Ascending aorta (tissue), 2 donors: Measurements from ENCODE around the gene CACNA2D1. TPM values are rescaled to one million over a fixed set of nuclear protein-coding genes. Genes with fewer than 3 reads are reported as not detected.

ENCODE experiments used
- DNase-seq, 2 donors: peaks; one replicate each; pipeline ENCODE4 v3.0.0-alpha.2; 2019; ENCODE audit warnings: low spot score in 2 of 2
- H3K27ac ChIP-seq, 2 donors: fragments of 200-600 bp; sonication (generic); one replicate each; pipeline ENCODE4 v1.5.1; 2016 to 2017; ENCODE audit warnings: mild to moderate bottlenecking in 1 of 2
- H3K27me3 ChIP-seq: fragments of 200-600 bp; sonication (generic); one replicate; pipeline ENCODE4 v1.5.1; 2017
- H3K36me3 ChIP-seq, 2 donors: fragments of 200-600 bp; sonication (generic); one replicate each; pipeline ENCODE4 v1.5.1; 2016
- H3K4me1 ChIP-seq, 2 donors: fragments of 200-600 bp; sonication (generic); one replicate each; pipeline ENCODE4 v1.5.1; 2016 to 2017; ENCODE audit warnings: mild to moderate bottlenecking in 1 of 2
- H3K4me3 ChIP-seq, 2 donors: fragments of 200-600 bp; sonication (generic); one replicate each; pipeline ENCODE4 v1.5.1; 2016 to 2017; ENCODE audit warnings: mild to moderate bottlenecking in 1 of 2
- H3K9me3 ChIP-seq, 2 donors: fragments of 200-600 bp; sonication (generic); one replicate each; pipeline ENCODE4 v1.5.1; 2016
- CTCF ChIP-seq, 3 experiments: fragments of 200-600 bp in 2 of 3; fragments of 450-650 bp in 1 of 3; sonication (generic) in 2 of 3; IDR thresholded peaks; one replicate each; pipeline ENCODE4 v1.5.1; 2016 to 2019; ENCODE audit warnings: antibody characterized with exemption in 3 of 3, mild to moderate bottlenecking in 1 of 3, moderate library complexity in 1 of 3
- intact Hi-C: fragments of 100-400 bp; cut with DNase I; formaldehyde crosslinking; loops from one replicate; pipeline ENCODE4 v1.15.1; 2023
- total RNA-seq: library from RNA; depleted of rRNA; stranded (reverse); fragments of >200 nt; gene quantifications from one replicate; pipeline ENCODE4 v1.1.0, GENCODE V29; 2016

Gene CACNA2D1
- total RNA-seq, 1 donor from 2014 or later: 17.3 TPM

- H3K27ac ChIP-seq: no peak overlapping the region
- TF ChIP-seq CTCF (IDR thresholded peaks at IDR 0.05): no peak
- no peaks in the 10 kb centered on the region for H3K9me3 ChIP-seq
- intact Hi-C loops: no loop called here
- H3K36me3 ChIP-seq: no peaks in the 10 kb centered on the region
- no peak overlapping the region for H3K4me3 ChIP-seq
- DNase-seq: no peak
- no peaks in the 10 kb centered on the region for H3K27me3 ChIP-seq
- no peaks in the 10 kb centered on the region for H3K4me1 ChIP-seq
Observed at GRCh38 chr7:82266081-82266480, 177.5 kb downstream of the CACNA2D1 start.

GRCh38 chr7:82264783-82265305 lies 178.7 kb downstream of the CACNA2D1 start:
- Histone ChIP-seq H3K4me1 (no peaks in the 10 kb centered on the region), H3K36me3 (no peaks in the 10 kb centered on the region), H3K27ac (no peak overlapping the region), H3K27me3 (no peaks in the 10 kb centered on the region), H3K9me3 (no peaks in the 10 kb centered on the region), H3K4me3 (no peak overlapping the region)
- TF ChIP-seq CTCF (IDR thresholded peaks at IDR 0.05): no peak
- intact Hi-C loops: no loop called here
- no peak for DNase-seq

GRCh38 chr7:82263920-82264782 lies 179.4 kb downstream of the CACNA2D1 start:
- intact Hi-C loops: no loop called here
- TF ChIP-seq CTCF (IDR thresholded peaks at IDR 0.05): no peak

GRCh38 chr7:82258181-82258580 lies 185.4 kb downstream of the CACNA2D1 start:
- intact Hi-C loops: no loop called here
- Histone ChIP-seq H3K4me1 (peaks cover 0 to 3% of the 10 kb centered on the region in 2 donors), H3K27me3 (no peaks in the 10 kb centered on the region), H3K4me3 (no peak overlapping the region), H3K9me3 (no peaks in the 10 kb centered on the region), H3K27ac (peak overlapping the region in 1 of 2 donors; percentile 36), H3K36me3 (no peaks in the 10 kb centered on the region)
- no peak for TF ChIP-seq CTCF (IDR thresholded peaks at IDR 0.05)
- no peak for DNase-seq

More at GRCh38 chr7:82263920-82264782, 179.4 kb downstream of the CACNA2D1 start:
- Histone ChIP-seq H3K9me3 (no peaks in the 10 kb centered on the region), H3K4me1 (no peaks in the 10 kb centered on the region), H3K27me3 (no peaks in the 10 kb centered on the region), H3K36me3 (no peaks in the 10 kb centered on the region), H3K27ac (no peak overlapping the region), H3K4me3 (no peak overlapping the region)
- DNase-seq: no peak

GRCh38 chr7:82257118-82257695 lies 186.4 kb downstream of the CACNA2D1 start:
- Histone ChIP-seq H3K27me3 (no peaks in the 10 kb centered on the region), H3K4me1 (peaks cover 0 to 3% of the 10 kb centered on the region in 2 donors), H3K4me3 (no peak overlapping the region), H3K36me3 (no peaks in the 10 kb centered on the region), H3K9me3 (no peaks in the 10 kb centered on the region), H3K27ac (no peak overlapping the region)
- intact Hi-C loops: no loop called here
- TF ChIP-seq CTCF (IDR thresholded peaks at IDR 0.05): no peak
- no peak for DNase-seq
